Occipital lobe (tissue), 2 donors: Measurements from ENCODE around the gene SCD5. TPM values are rescaled to one million over a fixed set of nuclear protein-coding genes. Genes with fewer than 3 reads are reported as not detected.

Source experiments
- DNase-seq: peaks from one replicate; lab custom pipeline; 2025; lab: John Stamatoyannopoulos, UW
- total RNA-seq: library from RNA; depleted of rRNA; stranded (reverse); fragments of >200 nt; gene quantifications from one replicate; pipeline ENCODE4 v1.2.3, GENCODE V29; 2014

The SCD5 gene
- total RNA-seq, 1 donor from 2014 or later: 287 TPM

- DNase-seq: no peak
These were observed 70.3 kb downstream of the SCD5 start for GRCh38 chr4:82728301-82728700.

GRCh38 chr4:82726596-82726995 is 72.0 kb downstream of the SCD5 start:
- DNase-seq: no peak

GRCh38 chr4:82721819-82722423 is 76.7 kb downstream of the SCD5 start:
- DNase-seq: peak; percentile 21

DNA sequence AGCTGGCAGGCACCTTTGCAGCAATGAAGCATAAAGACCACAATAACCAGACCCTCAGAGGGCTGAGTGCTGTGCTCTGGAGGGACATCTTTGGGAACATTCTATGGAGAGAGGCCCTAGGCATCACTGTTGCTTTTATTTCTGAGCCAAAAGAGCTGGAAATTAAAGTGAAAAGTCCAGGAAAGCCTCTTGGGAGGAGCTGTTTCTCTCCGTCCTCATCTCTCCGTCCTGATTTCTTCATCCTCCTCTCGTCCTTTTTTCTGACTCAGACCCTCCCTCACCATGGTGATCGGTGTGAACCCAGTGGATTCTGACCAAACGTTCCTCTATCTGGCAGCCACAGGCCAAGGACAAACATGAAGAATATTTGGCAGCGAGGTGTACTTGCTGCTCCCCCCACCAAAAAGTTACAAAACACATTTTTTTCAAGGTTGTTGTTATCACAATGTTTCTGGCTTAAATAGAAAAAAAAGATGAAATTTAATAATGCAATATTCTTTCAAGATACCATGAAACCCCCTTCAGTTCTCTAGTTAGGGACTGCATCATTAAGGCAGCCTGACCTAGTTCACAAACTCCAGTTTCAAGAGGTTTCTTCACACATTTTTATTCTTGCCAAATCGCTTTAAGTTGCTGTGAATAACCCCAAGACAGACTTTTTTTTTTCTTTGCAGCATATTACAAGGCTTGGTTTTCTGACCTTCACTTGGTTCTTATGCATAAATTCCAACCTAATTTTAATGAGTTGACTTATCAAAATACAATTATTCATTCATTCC is 80.2 kb downstream of the SCD5 start:
- DNase-seq: no peak

GRCh38 chr4:82715731-82716617 is 82.6 kb downstream of the SCD5 start:
- no peak for DNase-seq

GRCh38 chr4:82713856-82714255 is 84.7 kb downstream of the SCD5 start:
- no peak for DNase-seq

DNA sequence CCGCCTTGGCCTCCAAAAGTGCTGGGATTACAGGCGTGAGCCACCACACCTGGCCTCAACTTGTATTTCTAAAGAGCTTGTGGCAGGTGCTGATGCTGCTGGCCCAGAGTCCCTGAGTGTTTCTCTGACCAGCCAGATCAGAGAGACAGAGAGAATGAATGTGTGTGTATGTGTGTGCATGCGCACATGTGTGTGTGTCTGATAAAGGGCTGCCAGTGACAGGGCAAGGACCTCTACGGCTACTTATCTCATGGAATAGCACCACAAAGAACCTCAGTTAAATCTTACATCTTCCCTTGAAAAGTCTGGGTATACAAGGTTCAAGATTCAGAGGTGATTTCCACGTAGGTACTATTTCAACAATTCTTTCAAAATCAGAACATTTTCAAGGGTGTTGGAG is 86.0 kb downstream of the SCD5 start:
- DNase-seq: no peak

DNA sequence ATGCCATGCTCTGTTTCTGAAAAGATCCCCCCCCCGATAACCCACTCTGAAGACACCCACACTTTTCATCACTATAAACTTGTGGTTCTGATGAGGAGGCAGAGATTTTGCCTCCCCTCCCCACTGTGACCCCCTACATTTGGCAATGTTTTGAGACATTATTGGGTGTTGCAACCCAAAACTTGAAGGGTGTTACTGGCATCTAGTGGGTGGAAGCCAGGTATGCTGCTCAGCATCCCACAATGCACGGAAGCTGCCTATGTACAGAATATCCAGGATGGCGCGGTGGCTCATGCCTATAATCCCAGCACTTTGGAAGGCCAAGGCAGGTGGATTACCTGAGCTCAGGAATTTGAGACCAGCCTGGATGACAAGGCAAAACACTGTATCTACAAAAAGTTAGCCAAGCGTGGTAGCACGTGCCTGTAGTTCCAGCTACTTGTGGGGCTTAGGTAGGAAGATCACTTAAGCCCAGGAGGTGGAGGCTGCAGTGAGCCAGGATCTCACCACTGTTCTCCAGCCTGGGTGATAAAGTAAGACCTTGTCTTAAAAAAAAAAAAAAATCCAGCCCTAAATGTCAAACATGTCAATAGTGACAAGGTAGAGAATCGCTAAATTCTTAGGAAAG is 87.3 kb downstream of the SCD5 start:
- DNase-seq: no peak

GRCh38 chr4:82710197-82710929 is 88.2 kb downstream of the SCD5 start:
- peak; percentile 23 for DNase-seq

DNA sequence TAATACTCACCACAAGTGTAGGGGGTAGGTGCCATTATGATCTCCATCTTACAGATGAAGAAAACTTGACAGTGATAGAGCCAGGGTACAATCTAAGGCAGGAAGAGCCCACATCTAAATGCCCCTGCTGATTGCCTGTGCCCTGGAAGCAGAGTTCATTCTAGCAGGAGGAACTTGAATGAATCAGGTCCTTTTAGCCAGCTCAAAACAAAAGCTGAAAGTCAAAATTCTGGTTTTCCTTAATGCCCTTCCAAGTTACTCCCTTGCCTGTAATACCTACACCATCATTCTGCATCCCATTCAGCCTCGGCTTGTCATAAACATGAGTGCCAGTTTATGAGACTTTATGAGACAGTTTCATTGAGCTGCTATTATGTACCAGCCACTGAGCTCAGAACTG is 89.6 kb downstream of the SCD5 start:
- no peak for DNase-seq

- no peak for DNase-seq
These were observed 92.1 kb downstream of the SCD5 start for GRCh38 chr4:82706349-82707000.

DNA sequence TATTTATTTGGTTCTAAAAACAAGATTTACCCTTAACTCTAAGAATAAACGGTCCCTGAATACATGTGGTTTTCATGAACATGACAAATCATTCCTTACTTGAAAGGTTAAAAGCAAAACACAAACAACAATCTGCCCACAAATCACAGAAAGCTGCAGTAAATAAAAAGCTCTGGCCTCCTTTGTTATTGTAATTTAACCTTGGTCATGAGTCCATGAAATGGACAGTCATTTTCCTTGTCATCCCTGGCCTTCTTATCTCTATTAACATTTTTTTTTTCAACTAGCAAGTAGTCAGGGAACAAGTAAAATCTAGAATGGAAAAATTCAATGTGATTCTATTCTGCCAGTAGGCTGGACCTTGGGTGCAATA is 92.7 kb downstream of the SCD5 start:
- DNase-seq: no peak

DNA sequence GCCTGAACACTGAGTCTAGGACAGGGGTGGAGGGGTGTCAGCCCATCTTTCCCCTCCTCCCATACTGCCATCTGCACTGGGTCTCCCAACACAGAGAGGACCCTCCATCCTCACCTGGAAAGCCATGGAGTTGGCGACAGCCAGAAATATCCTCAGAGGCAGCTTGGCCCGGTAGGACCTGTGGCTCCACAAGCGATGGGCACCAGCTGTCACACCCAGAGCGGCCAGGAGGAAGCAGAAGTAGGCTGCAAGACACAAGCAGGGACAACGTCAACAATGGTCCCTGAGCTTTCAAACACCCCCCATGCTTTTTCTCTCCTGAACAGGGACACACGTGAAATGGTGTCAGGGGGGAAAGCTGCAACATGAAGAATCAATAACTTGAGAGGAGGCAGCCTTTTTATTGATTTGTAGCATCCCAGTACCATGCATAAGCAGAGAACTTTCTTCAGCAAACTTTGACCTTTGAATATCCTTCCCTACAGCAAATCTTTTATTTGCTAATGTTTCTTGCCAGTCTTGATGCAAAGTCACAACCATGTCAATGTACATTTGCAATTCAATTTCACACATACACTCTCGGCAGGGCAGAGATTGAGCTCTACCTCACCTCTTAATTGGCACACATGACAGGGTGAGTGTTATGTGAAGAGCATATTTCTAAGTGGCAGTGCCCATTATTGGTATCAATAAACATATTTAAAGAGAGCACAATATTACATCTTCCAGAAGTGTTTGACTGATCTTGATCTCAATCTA is 93.2 kb downstream of the SCD5 start:
- no peak for DNase-seq

- DNase-seq: no peak
These were observed 94.4 kb downstream of the SCD5 start for GRCh38 chr4:82704156-82704555.

GRCh38 chr4:82698412-82698811 is 100.2 kb downstream of the SCD5 start:
- no peak for DNase-seq

DNA sequence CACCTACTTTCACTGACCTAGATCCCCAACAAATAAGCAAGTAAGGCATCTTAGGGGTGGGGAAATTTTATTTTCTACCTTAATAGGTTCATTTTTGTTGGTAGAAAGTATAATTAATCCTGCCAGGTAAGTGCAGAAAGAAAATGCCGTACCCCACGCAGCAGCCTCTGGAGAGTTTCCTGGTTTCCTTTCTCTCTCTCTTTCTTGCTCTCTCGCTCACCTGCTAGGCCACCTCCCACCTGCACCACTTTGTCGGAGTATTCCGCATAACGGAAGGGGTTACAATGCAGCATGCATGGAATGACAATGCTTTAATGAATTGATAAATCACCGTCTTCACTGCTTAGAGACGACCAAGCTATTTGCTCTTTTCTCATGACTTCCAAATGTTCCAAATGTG is 101.0 kb downstream of the SCD5 start:
- DNase-seq: no peak

DNA sequence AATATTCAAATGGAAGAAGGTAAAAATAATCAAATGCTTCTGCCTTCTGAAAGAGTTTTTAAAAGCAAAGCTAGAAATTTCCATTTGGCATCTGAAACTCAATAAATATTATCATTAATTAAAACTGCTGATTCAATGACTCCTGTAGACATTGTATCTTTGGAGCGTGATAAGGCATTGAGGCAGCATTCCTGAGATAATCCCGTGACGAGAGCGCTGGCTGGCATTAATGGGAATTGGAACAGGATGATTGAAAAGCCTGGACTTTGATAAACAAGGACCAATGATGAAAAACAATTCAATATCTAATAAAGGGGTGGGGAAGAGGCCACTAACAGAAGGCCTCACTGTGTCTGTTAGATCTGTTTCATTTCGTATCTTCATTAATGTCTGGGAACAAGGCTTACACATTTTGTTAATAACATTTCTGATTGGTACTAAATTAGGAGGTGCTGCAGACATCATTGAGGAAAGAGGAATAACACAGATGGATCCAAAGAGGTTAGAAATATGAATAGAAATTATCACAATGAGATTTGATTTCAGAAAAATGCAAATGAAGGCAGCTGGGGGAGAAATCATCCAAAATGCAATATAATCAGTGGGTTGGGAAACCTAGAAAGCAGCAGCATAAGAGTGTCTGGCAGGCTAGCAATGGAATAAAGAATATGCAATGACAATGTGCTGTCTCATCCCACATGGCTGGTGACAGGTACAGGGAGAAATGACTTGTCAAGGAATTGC is 102.3 kb downstream of the SCD5 start:
- DNase-seq: no peak

GRCh38 chr4:82694892-82695291 is 103.7 kb downstream of the SCD5 start:
- DNase-seq: no peak

GRCh38 chr4:82694046-82694445 is 104.5 kb downstream of the SCD5 start:
- no peak for DNase-seq
